PC-9 (cell line): ENCODE measurements around the gene DFFB. TPM values are rescaled to one million over a fixed set of nuclear protein-coding genes. Genes with fewer than 3 reads are reported as not detected.
A peak's percentile ranks its signal among the peaks of the same experiment; 100 is the strongest.

Experiments
- Bru-seq: library from RNA; stranded (reverse); fragments of 400-500 nt; gene quantifications from one replicate; lab custom pipeline; 2021; lab: Mats Ljungman, UMichigan
- BruChase-seq, 2 experiments: library from RNA; stranded (reverse); fragments of 400-500 nt; gene quantifications; one replicate each; lab custom pipeline; 2021; lab: Mats Ljungman, UMichigan
- BruUV-seq: library from RNA; stranded (reverse); fragments of 400-500 nt; replicated peaks from 2 replicates; lab custom pipeline; 2021; lab: Mats Ljungman, UMichigan
- CTCF ChIA-PET: fragments of 300-600 bp; sonication (Branson Sonifier 250); formaldehyde crosslinking; loops from one replicate; lab custom pipeline; 2022; ENCODE audit warnings: antibody characterized with exemption; lab: Charles Lee
- POLR2A ChIA-PET: fragments of 300-600 bp; sonication (Branson Sonifier 250); formaldehyde crosslinking; loops from one replicate; lab custom pipeline; 2022; ENCODE audit warnings: antibody characterized with exemption; ENCODE audit not compliant: unreplicated experiment; lab: Charles Lee
- DNase-seq, 2 experiments: peaks; one replicate each; pipeline versions ENCODE4 v3.0.0 to v3.0.0-alpha.2; 2015 to 2022; ENCODE audit warnings: mixed read lengths in 1 of 2
- H2AFZ ChIP-seq: fragments of 200-600 bp; sonication (generic); 2 replicates; pipeline ENCODE4 v1.8.1; 2017; ENCODE audit warnings: antibody characterized with exemption
- H3F3A ChIP-seq: fragments of 200-600 bp; sonication (generic); 2 replicates; pipeline ENCODE4 v1.8.1; 2017; ENCODE audit warnings: antibody characterized with exemption, mild to moderate bottlenecking, low read depth; ENCODE audit not compliant: insufficient read depth
- H3K27ac ChIP-seq: fragments of 200-600 bp; sonication (generic); 2 replicates; pipeline ENCODE4 v1.6.1; 2016; ENCODE audit warnings: mixed run types
- H3K27me3 ChIP-seq: fragments of 200-600 bp; sonication (generic); 2 replicates; pipeline ENCODE4 v1.6.1; 2016; ENCODE audit warnings: low read depth, mixed run types; ENCODE audit not compliant: insufficient read depth
- H3K36me3 ChIP-seq: fragments of 200-600 bp; sonication (generic); 2 replicates; pipeline ENCODE4 v1.6.1; 2016; ENCODE audit warnings: low read depth, mixed run types
- H3K4me1 ChIP-seq: fragments of 200-600 bp; sonication (generic); replicated peaks from 2 replicates; pipeline ENCODE4 v1.6.1; 2016; ENCODE audit warnings: mixed run types; ENCODE audit not compliant: insufficient read depth
- H3K4me2 ChIP-seq: fragments of 200-600 bp; sonication (generic); 2 replicates; pipeline ENCODE4 v1.6.1; 2017; ENCODE audit warnings: mixed run types
- H3K4me3 ChIP-seq: fragments of 200-600 bp; sonication (generic); 2 replicates; pipeline ENCODE4 v1.6.1; 2016; ENCODE audit warnings: mixed run types
- H3K79me2 ChIP-seq: fragments of 200-600 bp; sonication (generic); 2 replicates; pipeline ENCODE4 v1.6.1; 2017; ENCODE audit warnings: low read depth, mixed run types
- H3K9me2 ChIP-seq: fragments of 200-600 bp; sonication (generic); 2 replicates; pipeline ENCODE4 v1.8.1; 2017; ENCODE audit warnings: mild to moderate bottlenecking; ENCODE audit not compliant: insufficient read depth
- H3K9me3 ChIP-seq: fragments of 200-600 bp; sonication (generic); 2 replicates; pipeline ENCODE4 v1.8.1; 2016; ENCODE audit warnings: low read depth; ENCODE audit not compliant: insufficient read depth
- H4K20me1 ChIP-seq: fragments of 200-600 bp; sonication (generic); 2 replicates; pipeline ENCODE4 v1.8.1; 2017; ENCODE audit not compliant: insufficient read depth
- EZH2 ChIP-seq: fragments of 200-600 bp; sonication (generic); IDR thresholded peaks from 2 replicates; pipeline ENCODE4 v1.8.0; 2017; ENCODE audit warnings: antibody characterized with exemption, low read depth
- intact Hi-C: fragments of 100-400 bp; cut with micrococcal nuclease; formaldehyde crosslinking; loops from one replicate; pipeline ENCODE4 v1.10.0; 2022; ENCODE audit not compliant: unreplicated experiment
- long read RNA-seq: library from polyadenylated mRNA; stranded (forward); transcript quantifications from one replicate; pipeline ENCODE4 v2.0.0, GENCODE V29; 2022
- total RNA-seq: library from RNA; stranded (reverse); gene quantifications from 2 replicates; pipeline ENCODE4 v1.2.3, GENCODE V29; 2021
- TF ChIP-seq, protein P1 (sequence below): fragments of 200-600 bp; sonication (generic); conservative IDR thresholded peaks from 2 replicates; pipeline ENCODE4 v1.6.1; 2017; ENCODE audit warnings: mixed run types, antibody characterized with exemption, mild to moderate bottlenecking, moderate library complexity

Gene DFFB, protein sequence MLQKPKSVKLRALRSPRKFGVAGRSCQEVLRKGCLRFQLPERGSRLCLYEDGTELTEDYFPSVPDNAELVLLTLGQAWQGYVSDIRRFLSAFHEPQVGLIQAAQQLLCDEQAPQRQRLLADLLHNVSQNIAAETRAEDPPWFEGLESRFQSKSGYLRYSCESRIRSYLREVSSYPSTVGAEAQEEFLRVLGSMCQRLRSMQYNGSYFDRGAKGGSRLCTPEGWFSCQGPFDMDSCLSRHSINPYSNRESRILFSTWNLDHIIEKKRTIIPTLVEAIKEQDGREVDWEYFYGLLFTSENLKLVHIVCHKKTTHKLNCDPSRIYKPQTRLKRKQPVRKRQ
- 4.7 and 5.9 TPM in 2 replicates for total RNA-seq
- percentile 40 among the genes with signal in this experiment for Bru-seq, nascent RNA
- percentile 49 among the genes with signal in this experiment for BruChase-seq, experiment 1, labeled RNA remaining after a 2-hour chase
- percentile 45 among the genes with signal in this experiment for BruChase-seq, experiment 2, labeled RNA remaining after a 6-hour chase
- long read RNA-seq, partial matches to known transcripts: 0 of 7 reads
- long read RNA-seq, other reads (novel, unspliced or antisense): 4 of 7 reads

- intact Hi-C loops: loop anchor here (1.0 kb wide), 1 partner anchor 43 kb away; the partner anchor contains the start of gene C1orf174
- peak within 1 kb of the TSS; percentile 94 for H2AFZ ChIP-seq
- no TSS peak for BruUV-seq
- H4K20me1 ChIP-seq: peaks cover 21% of the 10 kb centered on the region
- ChIA-PET POLR2A (interaction anchor here (0.6 kb wide), 2 partner anchors 32 to 42 kb away, joined by 5 to 12 read pairs; no protein-coding TSS in a partner anchor), CTCF (interaction anchor here (0.6 to 1.5 kb wide), 2 partner anchors 93 to 404 kb away, joined by 6 to 7 read pairs; no protein-coding TSS in a partner anchor)
- H3K9me2 ChIP-seq: no peaks in the 10 kb centered on the region
- H3K27me3 ChIP-seq: no peaks in the 10 kb centered on the region
- peak; percentile 96 to 97 for DNase-seq
- no peaks in the 10 kb centered on the region for H3K9me3 ChIP-seq
- peaks cover 41% of the 10 kb centered on the region for H3K79me2 ChIP-seq
- peak within 1 kb of the TSS; percentile 84 for H3K4me3 ChIP-seq
- peak within 1 kb of the TSS; percentile 94 for H3K4me2 ChIP-seq
- no peak within 1 kb of the TSS for H3K27ac ChIP-seq
- H3K4me1 ChIP-seq: peaks cover 16% of the 10 kb centered on the region
- H3F3A ChIP-seq: no peaks in the 10 kb centered on the region
- TF ChIP-seq EZH2: no peak
- TF ChIP-seq, protein P1, sequence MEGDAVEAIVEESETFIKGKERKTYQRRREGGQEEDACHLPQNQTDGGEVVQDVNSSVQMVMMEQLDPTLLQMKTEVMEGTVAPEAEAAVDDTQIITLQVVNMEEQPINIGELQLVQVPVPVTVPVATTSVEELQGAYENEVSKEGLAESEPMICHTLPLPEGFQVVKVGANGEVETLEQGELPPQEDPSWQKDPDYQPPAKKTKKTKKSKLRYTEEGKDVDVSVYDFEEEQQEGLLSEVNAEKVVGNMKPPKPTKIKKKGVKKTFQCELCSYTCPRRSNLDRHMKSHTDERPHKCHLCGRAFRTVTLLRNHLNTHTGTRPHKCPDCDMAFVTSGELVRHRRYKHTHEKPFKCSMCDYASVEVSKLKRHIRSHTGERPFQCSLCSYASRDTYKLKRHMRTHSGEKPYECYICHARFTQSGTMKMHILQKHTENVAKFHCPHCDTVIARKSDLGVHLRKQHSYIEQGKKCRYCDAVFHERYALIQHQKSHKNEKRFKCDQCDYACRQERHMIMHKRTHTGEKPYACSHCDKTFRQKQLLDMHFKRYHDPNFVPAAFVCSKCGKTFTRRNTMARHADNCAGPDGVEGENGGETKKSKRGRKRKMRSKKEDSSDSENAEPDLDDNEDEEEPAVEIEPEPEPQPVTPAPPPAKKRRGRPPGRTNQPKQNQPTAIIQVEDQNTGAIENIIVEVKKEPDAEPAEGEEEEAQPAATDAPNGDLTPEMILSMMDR: peak; percentile 34; the same call in 1 of the 2 replicates
- H3K36me3 ChIP-seq: no peaks in the 10 kb centered on the region
Observed at GRCh38 chr1:3856923-3857790, at the start of gene DFFB, which contains the start of gene CEP104. TSS of gene DFFB (plus strand) at chr1:3857476. CDS start at chr1:3857604, 128 bp downstream. TSS of gene CEP104 (minus strand) at chr1:3857211. CDS start at chr1:3852407, 4,804 bp downstream.

GRCh38 chr1:3807769-3808168, 49.5 kb upstream of the DFFB start:
- Histone ChIP-seq H3K4me3 (no peak overlapping the region), H3K9me2 (no peaks in the 10 kb centered on the region), H3K4me2 (no peak overlapping the region), H2AFZ (no peak overlapping the region), H3K27ac (no peak overlapping the region), H3K27me3 (peaks cover 17% of the 10 kb centered on the region; the same call in 1 of the 2 replicates), H3K4me1 (no peaks in the 10 kb centered on the region), H3K9me3 (no peaks in the 10 kb centered on the region; the same call in 1 of the 2 replicates), H3K79me2 (no peaks in the 10 kb centered on the region), H3F3A (peaks cover 14% of the 10 kb centered on the region; the same call in 1 of the 2 replicates), H4K20me1 (no peaks in the 10 kb centered on the region), H3K36me3 (no peaks in the 10 kb centered on the region)
- CTCF ChIA-PET: no interaction called here
- intact Hi-C loops: no loop called here
- POLR2A ChIA-PET: no interaction called here
- no peak for DNase-seq
- no TSS peak for BruUV-seq
- TF ChIP-seq, protein P1: no peak
- TF ChIP-seq EZH2: no peak
